Mesenchymal stem cell (in vitro differentiated cells and primary cell): ENCODE measurements around the gene ITPA.

Experiments
- DNase-seq: peaks from one replicate; pipeline ENCODE4 v3.0.0-alpha.2; 2013
- H2AFZ ChIP-seq: one replicate; pipeline ENCODE4 v1.6.1; 2013; ENCODE audit warnings: low read depth, mild to moderate bottlenecking, control low read depth, inconsistent platforms, low read length, moderate library complexity
- H2AK5ac ChIP-seq: 2 replicates; pipeline ENCODE4 v1.6.1; 2013; ENCODE audit warnings: low read length, moderate library complexity, mild to moderate bottlenecking, inconsistent platforms; ENCODE audit not compliant: severe bottlenecking
- H2BK120ac ChIP-seq: one replicate; pipeline ENCODE4 v1.6.1; 2013; ENCODE audit warnings: low read depth, mild to moderate bottlenecking, inconsistent platforms, low read length, moderate library complexity
- H2BK12ac ChIP-seq, 2 experiments: one replicate each; pipeline ENCODE4 v1.6.1; 2013; ENCODE audit warnings: inconsistent platforms in 2 of 2, low read length in 2 of 2, mild to moderate bottlenecking in 2 of 2, moderate library complexity in 2 of 2, control low read depth in 1 of 2
- H2BK15ac ChIP-seq: one replicate; pipeline ENCODE4 v1.6.1; 2013; ENCODE audit warnings: mild to moderate bottlenecking, low read depth, inconsistent platforms; ENCODE audit not compliant: poor library complexity, severe bottlenecking
- H2BK5ac ChIP-seq: 2 replicates; pipeline ENCODE4 v1.6.1; 2013; ENCODE audit warnings: low read depth, mild to moderate bottlenecking, low read length, control low read depth, inconsistent platforms; ENCODE audit not compliant: poor library complexity, severe bottlenecking
- H3K14ac ChIP-seq, 2 experiments: one replicate each; pipeline ENCODE4 v1.6.1; 2013; ENCODE audit warnings: inconsistent platforms in 2 of 2, low read length in 2 of 2, control low read depth in 1 of 2, mild to moderate bottlenecking in 1 of 2, moderate library complexity in 1 of 2
- H3K18ac ChIP-seq, 2 experiments: one replicate each; pipeline ENCODE4 v1.6.1; 2013; ENCODE audit warnings: inconsistent platforms in 2 of 2, low read length in 2 of 2, control low read depth in 1 of 2, low read depth in 1 of 2, mild to moderate bottlenecking in 1 of 2
- H3K23ac ChIP-seq, 2 experiments: one replicate each; pipeline ENCODE4 v1.6.1; 2013; ENCODE audit warnings: inconsistent platforms in 2 of 2, low read length in 2 of 2, mild to moderate bottlenecking in 2 of 2, moderate library complexity in 2 of 2, control low read depth in 1 of 2
- H3K27ac ChIP-seq: 2 replicates; pipeline ENCODE4 v1.5.1; 2013; ENCODE audit warnings: mild to moderate bottlenecking, moderate library complexity, low read length, control low read depth, inconsistent platforms; ENCODE audit not compliant: poor library complexity, severe bottlenecking
- H3K27me3 ChIP-seq, 2 experiments: 2 replicates each; pipeline versions ENCODE4 v1.6.1 to v1.7.0; 2013; ENCODE audit warnings: low read length in 2 of 2, mild to moderate bottlenecking in 2 of 2, moderate library complexity in 2 of 2, control low read depth in 1 of 2, inconsistent platforms in 1 of 2; ENCODE audit not compliant: control insufficient read depth in 1 of 2, insufficient read depth in 1 of 2
- H3K36me3 ChIP-seq, 2 experiments: 2 replicates each; pipeline versions ENCODE4 v1.6.1 to v1.7.0; 2013; ENCODE audit warnings: low read length in 2 of 2, control low read depth in 1 of 2, inconsistent platforms in 1 of 2, low read depth in 1 of 2, mild to moderate bottlenecking in 1 of 2; ENCODE audit not compliant: insufficient read depth in 2 of 2, control insufficient read depth in 1 of 2
- H3K4ac ChIP-seq, 2 experiments: one replicate each; pipeline ENCODE4 v1.6.1; 2013; ENCODE audit warnings: inconsistent platforms in 2 of 2, low read length in 2 of 2, mild to moderate bottlenecking in 2 of 2, moderate library complexity in 2 of 2, control low read depth in 1 of 2, low read depth in 1 of 2
- H3K4me1 ChIP-seq: 2 replicates; pipeline ENCODE4 v1.6.1; 2013; ENCODE audit warnings: low read depth, low read length, control low read depth; ENCODE audit not compliant: control insufficient read depth, insufficient read depth
- H3K4me2 ChIP-seq: 2 replicates; pipeline ENCODE4 v1.6.1; 2013; ENCODE audit warnings: low read length, mild to moderate bottlenecking, inconsistent platforms; ENCODE audit not compliant: poor library complexity, severe bottlenecking
- H3K4me3 ChIP-seq, 2 experiments: 2 replicates each; pipeline versions ENCODE4 v1.5.1 to v1.7.0; 2013; ENCODE audit warnings: low read length in 2 of 2, mild to moderate bottlenecking in 2 of 2, control low read depth in 1 of 2, low read depth in 1 of 2; ENCODE audit not compliant: insufficient read depth in 1 of 2
- H3K79me1 ChIP-seq: replicated peaks from 2 replicates; pipeline ENCODE4 v1.6.1; 2013; ENCODE audit warnings: mild to moderate bottlenecking, control low read depth, low read length, inconsistent platforms; ENCODE audit not compliant: poor library complexity, severe bottlenecking
- H3K9ac ChIP-seq: 2 replicates; pipeline ENCODE4 v1.7.0; 2013; ENCODE audit warnings: mild to moderate bottlenecking, low read length, moderate library complexity
- H3K9me3 ChIP-seq: 2 replicates; pipeline ENCODE4 v1.7.0; 2013; ENCODE audit warnings: mild to moderate bottlenecking, low read length; ENCODE audit not compliant: control insufficient read depth
- H4K8ac ChIP-seq: one replicate; pipeline ENCODE4 v1.6.1; 2013; ENCODE audit warnings: inconsistent platforms, mild to moderate bottlenecking, low read length, moderate library complexity
- H4K91ac ChIP-seq: one replicate; pipeline ENCODE4 v1.6.1; 2013; ENCODE audit warnings: mild to moderate bottlenecking, low read length, inconsistent platforms
- WGBS: methylation state at CpG from one replicate; pipeline ENCODE4 v1.1.7; 2013; ENCODE audit warnings: mixed read lengths; 5-methylcytosine and 5-hydroxymethylcytosine counted together

The ITPA gene

GRCh38 chr20:3235666-3236324, 26.5 kb downstream of the ITPA start:
- Histone ChIP-seq H2BK12ac (no peak overlapping the region), H3K4me1 (peaks cover 26% of the 10 kb centered on the region), H3K23ac (no peak overlapping the region), H3K27ac (no peak overlapping the region), H3K9ac (no peak overlapping the region), H3K27me3 (peaks cover 29 to 66% of the 10 kb centered on the region in 2 experiments), H3K79me1 (no peaks in the 10 kb centered on the region), H3K9me3 (no peaks in the 10 kb centered on the region), H3K36me3 (peaks cover 0 to 18% of the 10 kb centered on the region in 2 experiments), H4K91ac (no peak overlapping the region), H2AK5ac (no peak overlapping the region), H2BK120ac (no peak overlapping the region), H3K4me2 (no peak overlapping the region), H3K18ac (no peak overlapping the region), H4K8ac (no peak overlapping the region), H2AFZ (no peak overlapping the region), H2BK5ac (no peak overlapping the region), H3K4me3 (no peak overlapping the region), H3K14ac (no peak overlapping the region), H3K4ac (no peak overlapping the region), H2BK15ac (no peak overlapping the region)
- 32% methylated on average over 4 of the region's 4 CpGs for WGBS
- peak; percentile 16 for DNase-seq

GRCh38 chr20:3237011-3237957, 28.0 kb downstream of the ITPA start:
- H3K4me2 ChIP-seq, result peak overlapping the region; percentile 94
- no peak overlapping the region for H4K8ac ChIP-seq
- WGBS, result 61% methylated on average over 24 of the region's 25 CpGs
- H2BK15ac ChIP-seq, result no peak overlapping the region
- no peak overlapping the region for H3K27ac ChIP-seq
- H2BK5ac ChIP-seq, result no peak overlapping the region
- peaks cover 26% of the 10 kb centered on the region for H3K4me1 ChIP-seq
- H3K27me3 ChIP-seq, result peaks cover 29 to 74% of the 10 kb centered on the region in 2 experiments
- H3K4me3 ChIP-seq, result peak overlapping the region in 1 of 2 experiments; percentile 81
- H2BK120ac ChIP-seq, result no peak overlapping the region
- H3K23ac ChIP-seq, result no peak overlapping the region
- H4K91ac ChIP-seq, result no peak overlapping the region
- H3K14ac ChIP-seq, result no peak overlapping the region
- H2BK12ac ChIP-seq, result no peak overlapping the region
- H3K79me1 ChIP-seq, result no peaks in the 10 kb centered on the region
- H3K9ac ChIP-seq, result no peak overlapping the region
- no peak overlapping the region for H2AK5ac ChIP-seq
- H3K18ac ChIP-seq, result no peak overlapping the region
- H3K36me3 ChIP-seq, result peaks cover 0 to 9% of the 10 kb centered on the region in 2 experiments
- DNase-seq, result no peak
- H2AFZ ChIP-seq, result no peak overlapping the region
- H3K9me3 ChIP-seq, result no peaks in the 10 kb centered on the region
- H3K4ac ChIP-seq, result no peak overlapping the region

GRCh38 chr20:3237958-3238615, 28.8 kb downstream of the ITPA start:
- Histone ChIP-seq H3K18ac (no peak overlapping the region), H3K4me2 (peak overlapping the region; percentile 94), H3K4ac (no peak overlapping the region), H3K9me3 (no peaks in the 10 kb centered on the region), H4K91ac (no peak overlapping the region), H3K14ac (no peak overlapping the region), H3K79me1 (no peaks in the 10 kb centered on the region), H2AFZ (no peak overlapping the region), H3K27ac (no peak overlapping the region), H2AK5ac (no peak overlapping the region), H3K9ac (peak overlapping the region; percentile 83), H3K4me3 (peak overlapping the region; percentile 81), H2BK15ac (no peak overlapping the region), H2BK120ac (no peak overlapping the region), H3K27me3 (peaks cover 29 to 72% of the 10 kb centered on the region in 2 experiments), H3K23ac (peak overlapping the region in 1 of 2 experiments; percentile 18), H3K36me3 (peaks cover 0 to 9% of the 10 kb centered on the region in 2 experiments), H2BK12ac (no peak overlapping the region), H2BK5ac (no peak overlapping the region), H3K4me1 (peaks cover 26% of the 10 kb centered on the region), H4K8ac (no peak overlapping the region)
- 3% methylated on average over 56 of the region's 59 CpGs for WGBS
- no peak for DNase-seq
